SK-N-SH treated with all-trans-retinoic acid at 6 μM for 48 hours (cell line): ENCODE data around the gene PPP5C.

Experiments
- ATAC-seq: fragments of 200-7000 bp; cut with Tn5 transposase; 3 replicates; pipeline ENCODE4 v1.9.1; 2020; ENCODE audit warnings: mild to moderate bottlenecking, moderate library complexity
- ARNTL ChIP-seq: fragments of 450-650 bp; formaldehyde crosslinking; IDR thresholded peaks from 2 replicates; pipeline ENCODE4 v1.5.0; 2020; ENCODE audit warnings: low read depth, mild to moderate bottlenecking, moderate library complexity, borderline replicate concordance
- BACH2 ChIP-seq: fragments of 250-450 bp; sonication (Bioruptor Pico); IDR thresholded peaks from 2 replicates; pipeline ENCODE4 v1.9.0; 2021; ENCODE audit warnings: mild to moderate bottlenecking, borderline replicate concordance
- CSDC2 ChIP-seq: fragments of 250-450 bp; sonication (Bioruptor Pico); IDR thresholded peaks from 2 replicates; pipeline ENCODE4 v1.5.0; 2020; ENCODE audit warnings: mild to moderate bottlenecking, moderate library complexity
- CSRNP3 ChIP-seq: fragments of 250-450 bp; sonication (Bioruptor Pico); IDR thresholded peaks from 2 replicates; pipeline ENCODE4 v1.5.1; 2021; ENCODE audit warnings: mild to moderate bottlenecking, moderate library complexity
- ESRRG ChIP-seq: fragments of 250-450 bp; sonication (Bioruptor Pico); IDR thresholded peaks from 2 replicates; pipeline ENCODE4 v1.6.1; 2021; ENCODE audit warnings: mild to moderate bottlenecking
- GLIS3 ChIP-seq: fragments of 250-450 bp; sonication (Bioruptor Pico); IDR thresholded peaks from 2 replicates; pipeline ENCODE4 v1.5.0; 2020; ENCODE audit warnings: mild to moderate bottlenecking, moderate library complexity
- ISL1 ChIP-seq: fragments of 250-450 bp; sonication (Bioruptor Pico); IDR thresholded peaks from 2 replicates; pipeline ENCODE4 v2.1.2; 2022; ENCODE audit warnings: mild to moderate bottlenecking, moderate library complexity
- OSR1 ChIP-seq: fragments of 250-450 bp; sonication (Bioruptor Pico); IDR thresholded peaks from 2 replicates; pipeline ENCODE4 v1.8.0; 2022; ENCODE audit warnings: moderate library complexity, mild to moderate bottlenecking, inconsistent platforms
- PATZ1 ChIP-seq: fragments of 250-450 bp; sonication (Bioruptor Pico); IDR thresholded peaks from 2 replicates; pipeline ENCODE4 v1.8.0; 2020; ENCODE audit warnings: mild to moderate bottlenecking, moderate library complexity, borderline replicate concordance
- POU6F1 ChIP-seq: fragments of 250-450 bp; sonication (Bioruptor Pico); IDR thresholded peaks from 2 replicates; pipeline ENCODE4 v1.8.0; 2021; ENCODE audit warnings: low read depth, mild to moderate bottlenecking, moderate library complexity, borderline replicate concordance
- RARB ChIP-seq: fragments of 250-450 bp; sonication (Bioruptor Pico); IDR thresholded peaks from 2 replicates; pipeline ENCODE4 v1.8.0; 2021; ENCODE audit warnings: mild to moderate bottlenecking, moderate library complexity
- SNAI2 ChIP-seq: fragments of 250-450 bp; sonication (Bioruptor Pico); IDR thresholded peaks from 2 replicates; pipeline ENCODE4 v1.5.0; 2020; ENCODE audit warnings: mild to moderate bottlenecking, moderate library complexity
- TCF4 ChIP-seq: fragments of 250-450 bp; sonication (Bioruptor Pico); IDR thresholded peaks from 2 replicates; pipeline ENCODE4 v1.8.0; 2021; ENCODE audit warnings: mild to moderate bottlenecking, moderate library complexity, borderline replicate concordance
- TOX ChIP-seq: fragments of 250-450 bp; sonication (Bioruptor Pico); IDR thresholded peaks from 2 replicates; pipeline ENCODE4 v1.8.0; 2021; ENCODE audit warnings: mild to moderate bottlenecking, moderate library complexity, borderline replicate concordance
- TSHZ2 ChIP-seq: fragments of 250-450 bp; sonication (Bioruptor Pico); IDR thresholded peaks from 2 replicates; pipeline ENCODE4 v1.5.0; 2020; ENCODE audit warnings: mild to moderate bottlenecking, moderate library complexity
- ZC3H10 ChIP-seq: fragments of 250-450 bp; sonication (Bioruptor Pico); IDR thresholded peaks from 2 replicates; pipeline ENCODE4 v1.5.1; 2021; ENCODE audit warnings: mild to moderate bottlenecking, moderate library complexity
- ZFP3 ChIP-seq: fragments of 250-450 bp; sonication (Bioruptor Pico); IDR thresholded peaks from 2 replicates; pipeline ENCODE4 v1.5.0; 2020; ENCODE audit warnings: mild to moderate bottlenecking, moderate library complexity
- ZNF565 ChIP-seq: fragments of 450-650 bp; formaldehyde crosslinking; conservative IDR thresholded peaks from 2 replicates; pipeline ENCODE4 v1.5.0; 2020; ENCODE audit warnings: low read depth, mild to moderate bottlenecking, moderate library complexity
- ZNF70 ChIP-seq: fragments of 450-650 bp; formaldehyde crosslinking; IDR thresholded peaks from 2 replicates; pipeline ENCODE4 v1.5.0; 2020; ENCODE audit warnings: mild to moderate bottlenecking, moderate library complexity
- ZNF8 ChIP-seq: fragments of 450-650 bp; formaldehyde crosslinking; IDR thresholded peaks from 2 replicates; pipeline ENCODE4 v1.5.0; 2020; ENCODE audit warnings: mild to moderate bottlenecking, moderate library complexity

Gene PPP5C

GRCh38 chr19:46376241-46377153 lies 29.6 kb downstream of the PPP5C start:
- TF ChIP-seq OSR1 (CRISPR knock-in tag) (no peak), ISL1 (no peak), ZNF70 (CRISPR knock-in tag) (no peak), ZC3H10 (CRISPR knock-in tag) (no peak), TOX (no peak), SNAI2 (no peak), ZNF8 (CRISPR knock-in tag) (no peak), ZFP3 (CRISPR knock-in tag) (no peak), PATZ1 (CRISPR knock-in tag) (no peak), GLIS3 (CRISPR knock-in tag) (no peak), BACH2 (no peak)
- no peak for ATAC-seq

GRCh38 chr19:46378268-46378667 lies 31.4 kb downstream of the PPP5C start:
- ATAC-seq: peak; percentile 57
- TF ChIP-seq TCF4: no peak
- TF ChIP-seq ISL1: peak; percentile 51; the same call in 1 of the 2 replicates

GRCh38 chr19:46380690-46381089 lies 33.8 kb downstream of the PPP5C start:
- ATAC-seq: no peak
- TF ChIP-seq ZNF565 (CRISPR knock-in tag) (no peak), CSRNP3 (CRISPR knock-in tag) (no peak), GLIS3 (CRISPR knock-in tag) (no peak), PATZ1 (CRISPR knock-in tag) (no peak)

GRCh38 chr19:46381346-46381745 lies 34.5 kb downstream of the PPP5C start:
- no peak for ATAC-seq
- no peak for TF ChIP-seq CSDC2 (CRISPR knock-in tag)
- TF ChIP-seq PATZ1 (CRISPR knock-in tag): no peak
- TF ChIP-seq POU6F1 (CRISPR knock-in tag): no peak
- TF ChIP-seq GLIS3 (CRISPR knock-in tag): no peak
- no peak for TF ChIP-seq ZFP3 (CRISPR knock-in tag)
- no peak for TF ChIP-seq RARB (CRISPR knock-in tag)
- TF ChIP-seq TOX: no peak
- no peak for TF ChIP-seq ZC3H10 (CRISPR knock-in tag)
- no peak for TF ChIP-seq ARNTL (CRISPR knock-in tag)
- TF ChIP-seq CSRNP3 (CRISPR knock-in tag): no peak
- no peak for TF ChIP-seq TSHZ2
- TF ChIP-seq ESRRG (CRISPR knock-in tag): no peak
- TF ChIP-seq BACH2: no peak
- no peak for TF ChIP-seq ISL1
- no peak for TF ChIP-seq ZNF565 (CRISPR knock-in tag)
- no peak for TF ChIP-seq ZNF8 (CRISPR knock-in tag)
- TF ChIP-seq ZNF70 (CRISPR knock-in tag): no peak
